HEK293 (cell line): ENCODE measurements around the gene GTF3C4.

Experiments used
- CTCF ChIA-PET: fragments of 350-600 bp; formaldehyde crosslinking; extraction: SDS; loops from one replicate; lab custom pipeline; 2021; ENCODE audit warnings: antibody characterized with exemption; lab: Yijun Ruan, JAX
- POLR2A ChIA-PET: fragments of 300-600 bp; formaldehyde crosslinking; extraction: SDS; loops from one replicate; lab custom pipeline; 2020; ENCODE audit warnings: antibody characterized with exemption, inconsistent platforms; lab: Yijun Ruan, JAX
- H3K27ac ChIP-seq: fragments of 200-500 bp; sonication (Bioruptor generic); 2 replicates; pipeline ENCODE4 v1.5.1; 2014; ENCODE audit warnings: low read depth, low read length, control low read depth, inconsistent platforms; ENCODE audit errors: extremely low read depth
- H3K36me3 ChIP-seq, 2 experiments: fragments of 200-500 bp in 1 of 2; sonication (Bioruptor generic) in 1 of 2; 1 replicate in 1 of 2; 2 replicates in 1 of 2; pipeline ENCODE4 v1.5.1; 2014 to 2017; ENCODE audit warnings: inconsistent platforms in 2 of 2, low read length in 2 of 2; ENCODE audit not compliant: control insufficient read depth in 2 of 2, insufficient read depth in 1 of 2
- H3K4me1 ChIP-seq: fragments of 200-500 bp; sonication (Bioruptor generic); 2 replicates; pipeline ENCODE4 v1.5.1; 2014; ENCODE audit warnings: mild to moderate bottlenecking, low read length, inconsistent platforms; ENCODE audit not compliant: control insufficient read depth, insufficient read depth
- H3K4me3 ChIP-seq: 2 replicates; pipeline ENCODE4 v1.5.1; 2011; ENCODE audit warnings: low read depth, mild to moderate bottlenecking, control low read depth, low read length, moderate library complexity
- H3K9me3 ChIP-seq: fragments of 200-500 bp; sonication (Bioruptor generic); 2 replicates; pipeline ENCODE4 v1.5.1; 2014; ENCODE audit warnings: low read depth, low read length, inconsistent platforms; ENCODE audit not compliant: control insufficient read depth, insufficient read depth
- AEBP2 ChIP-seq: fragments of 450-650 bp; formaldehyde crosslinking; IDR thresholded peaks from 2 replicates; pipeline ENCODE4 v1.5.1; 2016; ENCODE audit warnings: missing biosample characterization, missing genetic modification characterization, borderline replicate concordance
- GFI1B ChIP-seq: fragments of 450-650 bp; formaldehyde crosslinking; IDR thresholded peaks from 2 replicates; pipeline ENCODE4 v1.5.1; 2016; ENCODE audit warnings: missing biosample characterization, missing genetic modification characterization
- KLF16 ChIP-seq: fragments of 450-650 bp; formaldehyde crosslinking; IDR thresholded peaks from 2 replicates; pipeline ENCODE4 v1.5.1; 2017; ENCODE audit warnings: missing biosample characterization, missing genetic modification characterization
- MZF1 ChIP-seq: fragments of 450-650 bp; formaldehyde crosslinking; IDR thresholded peaks from 2 replicates; pipeline ENCODE4 v1.5.1; 2017; ENCODE audit warnings: missing biosample characterization, missing genetic modification characterization, borderline replicate concordance
- REST ChIP-seq: fragments of 450-650 bp; formaldehyde crosslinking; IDR thresholded peaks from 2 replicates; pipeline ENCODE4 v1.5.1; 2016; ENCODE audit warnings: missing biosample characterization, missing genetic modification characterization
- TRIM28 ChIP-seq: IDR thresholded peaks from 2 replicates; pipeline ENCODE4 v1.6.1; 2011; ENCODE audit warnings: low read length, control low read depth, borderline replicate concordance
- WT1 ChIP-seq: fragments of 450-650 bp; formaldehyde crosslinking; IDR thresholded peaks from 2 replicates; pipeline ENCODE4 v1.5.1; 2016; ENCODE audit warnings: missing biosample characterization, missing genetic modification characterization
- ZFHX2 ChIP-seq: fragments of 450-650 bp; formaldehyde crosslinking; conservative IDR thresholded peaks from 2 replicates; pipeline ENCODE4 v1.5.1; 2016; ENCODE audit warnings: missing biosample characterization, missing genetic modification characterization
- ZFP37 ChIP-seq: fragments of 450-650 bp; formaldehyde crosslinking; IDR thresholded peaks from 2 replicates; pipeline ENCODE4 v1.5.1; 2016; ENCODE audit warnings: missing biosample characterization, missing genetic modification characterization
- ZNF138 ChIP-seq: fragments of 450-650 bp; formaldehyde crosslinking; IDR thresholded peaks from 2 replicates; pipeline ENCODE4 v1.5.1; 2016; ENCODE audit warnings: missing biosample characterization, missing genetic modification characterization, borderline replicate concordance
- ZNF140 ChIP-seq: fragments of 450-650 bp; formaldehyde crosslinking; IDR thresholded peaks from 2 replicates; pipeline ENCODE4 v1.5.1; 2016; ENCODE audit warnings: missing biosample characterization, missing genetic modification characterization
- ZNF146 ChIP-seq: fragments of 450-650 bp; formaldehyde crosslinking; IDR thresholded peaks from 2 replicates; pipeline ENCODE4 v1.5.1; 2016; ENCODE audit warnings: missing biosample characterization, missing genetic modification characterization
- ZNF157 ChIP-seq: fragments of 450-650 bp; formaldehyde crosslinking; IDR thresholded peaks from 2 replicates; pipeline ENCODE4 v1.5.1; 2016; ENCODE audit warnings: missing biosample characterization, missing genetic modification characterization
- ZNF175 ChIP-seq: fragments of 450-650 bp; formaldehyde crosslinking; IDR thresholded peaks from 2 replicates; pipeline ENCODE4 v1.5.1; 2016; ENCODE audit warnings: missing biosample characterization, missing genetic modification characterization
- ZNF221 ChIP-seq: fragments of 450-650 bp; formaldehyde crosslinking; IDR thresholded peaks from 2 replicates; pipeline ENCODE4 v1.5.1; 2017; ENCODE audit warnings: missing biosample characterization, missing genetic modification characterization, borderline replicate concordance
- ZNF23 ChIP-seq: fragments of 450-650 bp; formaldehyde crosslinking; IDR thresholded peaks from 2 replicates; pipeline ENCODE4 v1.5.1; 2016; ENCODE audit warnings: missing biosample characterization, missing genetic modification characterization, borderline replicate concordance
- ZNF366 ChIP-seq: fragments of 450-650 bp; formaldehyde crosslinking; conservative IDR thresholded peaks from 2 replicates; pipeline ENCODE4 v1.5.1; 2016; ENCODE audit warnings: missing biosample characterization, missing genetic modification characterization
- ZNF433 ChIP-seq: fragments of 450-650 bp; formaldehyde crosslinking; IDR thresholded peaks from 2 replicates; pipeline ENCODE4 v1.5.1; 2016; ENCODE audit warnings: missing biosample characterization, missing genetic modification characterization, low read depth
- ZNF473 ChIP-seq: fragments of 450-650 bp; formaldehyde crosslinking; IDR thresholded peaks from 2 replicates; pipeline ENCODE4 v1.5.1; 2017; ENCODE audit warnings: missing biosample characterization, missing genetic modification characterization
- ZNF571 ChIP-seq: fragments of 450-650 bp; formaldehyde crosslinking; IDR thresholded peaks from 2 replicates; pipeline ENCODE4 v1.5.0; 2017; ENCODE audit warnings: missing biosample characterization, missing genetic modification characterization
- ZNF660 ChIP-seq: fragments of 450-650 bp; IDR thresholded peaks from 2 replicates; pipeline ENCODE4 v1.5.1; 2018; ENCODE audit warnings: missing biosample characterization, mild to moderate bottlenecking, missing genetic modification characterization
- ZNF664 ChIP-seq: fragments of 450-650 bp; formaldehyde crosslinking; IDR thresholded peaks from 2 replicates; pipeline ENCODE4 v1.5.1; 2016; ENCODE audit warnings: missing biosample characterization, missing genetic modification characterization
- ZNF670 ChIP-seq: fragments of 450-650 bp; formaldehyde crosslinking; IDR thresholded peaks from 2 replicates; pipeline ENCODE4 v1.5.1; 2016; ENCODE audit warnings: missing biosample characterization, missing genetic modification characterization, low read depth
- ZNF776 ChIP-seq: fragments of 450-650 bp; formaldehyde crosslinking; IDR thresholded peaks from 2 replicates; pipeline ENCODE4 v1.5.0; 2017; ENCODE audit warnings: missing biosample characterization, missing genetic modification characterization, borderline replicate concordance
- ZNF837 ChIP-seq: fragments of 450-650 bp; formaldehyde crosslinking; IDR thresholded peaks from 2 replicates; pipeline ENCODE4 v1.5.1; 2016; ENCODE audit warnings: missing biosample characterization, missing genetic modification characterization
- ZXDB ChIP-seq: fragments of 450-650 bp; formaldehyde crosslinking; IDR thresholded peaks from 2 replicates; pipeline ENCODE4 v1.5.1; 2016; ENCODE audit warnings: missing biosample characterization, missing genetic modification characterization
- TF ChIP-seq, protein P1 (sequence below): fragments of 450-650 bp; formaldehyde crosslinking; IDR thresholded peaks from 2 replicates; pipeline ENCODE4 v1.5.1; 2016; ENCODE audit warnings: missing biosample characterization, missing genetic modification characterization
- TF ChIP-seq, protein P2 (sequence below): fragments of 450-650 bp; formaldehyde crosslinking; IDR thresholded peaks from 2 replicates; pipeline ENCODE4 v1.5.1; 2016; ENCODE audit warnings: missing biosample characterization, missing genetic modification characterization

The GTF3C4 gene

DNA sequence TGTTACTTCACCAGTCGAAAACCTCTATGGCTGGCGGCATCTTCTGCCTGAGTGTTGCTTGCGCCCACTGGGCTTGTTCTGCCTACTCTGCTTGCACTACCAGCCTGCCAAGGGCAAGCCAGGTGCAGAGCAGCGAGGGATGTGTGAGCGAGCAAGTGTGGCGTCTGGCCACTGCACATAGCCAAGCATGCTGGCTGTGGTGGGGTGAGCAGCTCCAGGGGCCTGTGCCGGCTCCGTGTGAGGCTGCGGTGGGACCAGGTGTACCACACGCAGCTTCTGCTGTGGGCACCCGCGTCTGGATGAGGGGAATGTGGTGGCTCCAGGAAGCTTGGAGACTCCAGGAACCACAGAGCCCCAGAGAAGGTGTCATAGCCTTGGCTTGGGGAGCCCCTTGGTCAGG lies 51.4 kb downstream of the GTF3C4 start:
- TF ChIP-seq ZFHX2 (tag by site-specific recombination): no peak
- no peak for TF ChIP-seq ZNF366 (tag by site-specific recombination)
- no peak for TF ChIP-seq ZNF23 (tag by site-specific recombination)
- no peak for TF ChIP-seq ZNF776 (tag by site-specific recombination)
- TF ChIP-seq GFI1B (tag by site-specific recombination): no peak
- TF ChIP-seq ZNF146 (tag by site-specific recombination): no peak
- TF ChIP-seq ZNF157 (tag by site-specific recombination): no peak
- no peak for TF ChIP-seq ZXDB (tag by site-specific recombination)
- TF ChIP-seq WT1 (tag by site-specific recombination): no peak
- TF ChIP-seq ZNF140 (tag by site-specific recombination): no peak
- TF ChIP-seq ZNF138 (tag by site-specific recombination): no peak
- TF ChIP-seq ZNF670 (tag by site-specific recombination): no peak
- no peak for TF ChIP-seq ZNF664 (tag by site-specific recombination)
- no peak for TF ChIP-seq ZNF175 (tag by site-specific recombination)
- no peak for TF ChIP-seq ZFP37
- no peaks in the 10 kb centered on the region for H3K36me3 ChIP-seq
- CTCF ChIA-PET: no interaction called here
- H3K4me1 ChIP-seq: no peaks in the 10 kb centered on the region
- H3K4me3 ChIP-seq: no peak overlapping the region
- no peak overlapping the region for H3K27ac ChIP-seq
- no peaks in the 10 kb centered on the region for H3K9me3 ChIP-seq
- POLR2A ChIA-PET: no interaction called here

GRCh38 chr9:132722564-132723065 lies 52.4 kb downstream of the GTF3C4 start:
- Histone ChIP-seq H3K27ac (no peak overlapping the region), H3K9me3 (no peaks in the 10 kb centered on the region), H3K4me1 (no peaks in the 10 kb centered on the region), H3K36me3 (no peaks in the 10 kb centered on the region), H3K4me3 (no peak overlapping the region)
- POLR2A ChIA-PET: no interaction called here
- CTCF ChIA-PET: no interaction called here
- TF ChIP-seq ZFHX2 (tag by site-specific recombination) (no peak), MZF1 (tag by site-specific recombination) (no peak), ZNF175 (tag by site-specific recombination) (no peak), ZNF366 (tag by site-specific recombination) (no peak), ZNF221 (tag by site-specific recombination) (no peak), KLF16 (tag by site-specific recombination) (no peak), ZNF660 (tag by site-specific recombination) (no peak), REST (tag by site-specific recombination) (no peak), ZNF23 (tag by site-specific recombination) (no peak), ZNF571 (tag by site-specific recombination) (no peak), ZNF433 (tag by site-specific recombination) (no peak), TRIM28 (no peak), AEBP2 (no peak), ZNF473 (tag by site-specific recombination) (no peak), ZNF837 (tag by site-specific recombination) (no peak)
- TF ChIP-seq, protein P1, sequence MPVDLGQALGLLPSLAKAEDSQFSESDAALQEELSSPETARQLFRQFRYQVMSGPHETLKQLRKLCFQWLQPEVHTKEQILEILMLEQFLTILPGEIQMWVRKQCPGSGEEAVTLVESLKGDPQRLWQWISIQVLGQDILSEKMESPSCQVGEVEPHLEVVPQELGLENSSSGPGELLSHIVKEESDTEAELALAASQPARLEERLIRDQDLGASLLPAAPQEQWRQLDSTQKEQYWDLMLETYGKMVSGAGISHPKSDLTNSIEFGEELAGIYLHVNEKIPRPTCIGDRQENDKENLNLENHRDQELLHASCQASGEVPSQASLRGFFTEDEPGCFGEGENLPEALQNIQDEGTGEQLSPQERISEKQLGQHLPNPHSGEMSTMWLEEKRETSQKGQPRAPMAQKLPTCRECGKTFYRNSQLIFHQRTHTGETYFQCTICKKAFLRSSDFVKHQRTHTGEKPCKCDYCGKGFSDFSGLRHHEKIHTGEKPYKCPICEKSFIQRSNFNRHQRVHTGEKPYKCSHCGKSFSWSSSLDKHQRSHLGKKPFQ (tag by site-specific recombination): no peak
- TF ChIP-seq, protein P2, sequence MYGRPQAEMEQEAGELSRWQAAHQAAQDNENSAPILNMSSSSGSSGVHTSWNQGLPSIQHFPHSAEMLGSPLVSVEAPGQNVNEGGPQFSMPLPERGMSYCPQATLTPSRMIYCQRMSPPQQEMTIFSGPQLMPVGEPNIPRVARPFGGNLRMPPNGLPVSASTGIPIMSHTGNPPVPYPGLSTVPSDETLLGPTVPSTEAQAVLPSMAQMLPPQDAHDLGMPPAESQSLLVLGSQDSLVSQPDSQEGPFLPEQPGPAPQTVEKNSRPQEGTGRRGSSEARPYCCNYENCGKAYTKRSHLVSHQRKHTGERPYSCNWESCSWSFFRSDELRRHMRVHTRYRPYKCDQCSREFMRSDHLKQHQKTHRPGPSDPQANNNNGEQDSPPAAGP: no peak
